Heart left ventricle (tissue), 16 donors: ENCODE data around the gene LRP1B. TPM values are rescaled to one million over a fixed set of nuclear protein-coding genes. Genes with fewer than 3 reads are reported as not detected.

Source experiments
- ATAC-seq, 4 donors: fragments of 200-7000 bp; cut with Tn5 transposase; one replicate each; pipeline ENCODE4 v1.9.1; 2020 to 2022; ENCODE audit warnings: moderate library complexity in 4 of 4, mild to moderate bottlenecking in 3 of 4, moderate number of reproducible peaks in 1 of 4
- DNase-seq, 5 donors: peaks; one replicate each; pipeline ENCODE4 v3.0.0-alpha.2; 2020
- H3K27ac ChIP-seq, 12 donors: fragments of 200-600 bp; sonication (generic) in 4 of 12; one replicate each; pipeline versions ENCODE4 v1.5.0 to v1.8.0; 2016 to 2022; ENCODE audit warnings: mild to moderate bottlenecking in 2 of 12
- H3K27me3 ChIP-seq, 9 donors: fragments of 200-600 bp; sonication (generic) in 2 of 9; one replicate each; pipeline versions ENCODE4 v1.5.1 to v1.8.0; 2016 to 2022; ENCODE audit warnings: mild to moderate bottlenecking in 3 of 9
- H3K36me3 ChIP-seq, 9 donors: fragments of 200-600 bp; sonication (generic) in 2 of 9; one replicate each; pipeline versions ENCODE4 v1.5.0 to v1.8.0; 2018 to 2022; ENCODE audit warnings: mild to moderate bottlenecking in 2 of 9
- H3K4me1 ChIP-seq, 12 donors: fragments of 200-600 bp; sonication (generic) in 4 of 12; one replicate each; pipeline versions ENCODE4 v1.5.0 to v1.8.0; 2016 to 2022; ENCODE audit warnings: mild to moderate bottlenecking in 3 of 12
- H3K4me3 ChIP-seq, 12 donors: fragments of 200-600 bp; sonication (generic) in 4 of 12; one replicate each; pipeline versions ENCODE4 v1.5.0 to v1.8.0; 2017 to 2022; ENCODE audit warnings: mild to moderate bottlenecking in 9 of 12, moderate library complexity in 4 of 12
- H3K9me3 ChIP-seq, 12 donors: fragments of 200-600 bp; sonication (generic) in 4 of 12; one replicate each; pipeline versions ENCODE4 v1.5.0 to v1.8.0; 2016 to 2022; ENCODE audit warnings: mild to moderate bottlenecking in 1 of 12
- POLR2A ChIP-seq, 2 donors: fragments of 450-650 bp; IDR thresholded peaks; one replicate each; pipeline ENCODE4 v1.6.1; 2017; ENCODE audit warnings: antibody characterized with exemption in 2 of 2, mild to moderate bottlenecking in 2 of 2, moderate library complexity in 2 of 2
- WGBS, 4 donors: extraction: QIAGEN DNeasy Blood & Tissue Kit in 2 of 4; methylation state at CpG; one replicate each; pipeline versions ENCODE4 v1.1.5 to v1.1.7; 2013 to 2018; 5-methylcytosine and 5-hydroxymethylcytosine counted together
- intact Hi-C, 10 donors: fragments of 100-400 bp; cut with DNase I; formaldehyde crosslinking; loops; one replicate each; pipeline versions ENCODE4 v1.11.1 to v1.14.2; 2022
- polyA plus RNA-seq, 2 donors: library from polyadenylated mRNA; stranded (reverse); fragments of 200-250 nt; gene quantifications; one replicate each; pipeline ENCODE4 v1.2.3, GENCODE V29; 2013
- total RNA-seq, 9 donors: library from RNA; depleted of rRNA in 2 of 9; stranded (reverse); fragments of >200 nt in 2 of 9; fragmentation: NEBNext Ultra II Directional in 3 of 9; extraction: Animal tissue kit (Norgen Biotek cat#: 25700) in 3 of 9; gene quantifications; one replicate each; pipeline versions ENCODE4 v1.1.0 to v1.2.4, GENCODE V29; 2016 to 2023
- TF ChIP-seq, protein P1 (sequence below), 12 donors: fragments of 200-600 bp; sonication (generic) in 4 of 12; IDR thresholded peaks; one replicate each; pipeline versions ENCODE4 v1.5.0 to v1.8.0; 2018 to 2022; ENCODE audit warnings: antibody characterized with exemption in 12 of 12, mild to moderate bottlenecking in 5 of 12
- donor health status: ischemic (EF 13 %, LVEDD 7.1; RV severe dilation, severe dysfunction).
- donor health status: healthy with polysubstance abuse.
- donor health status: DM: no; HTN: yes; CAD: no.
- donor health status: DM: no; HTN: no; CAD: no.
- donor health status: ischemic (EF 25% LVEDD 6.9; RV normal size, moderate dysfunction).
- donor health status: ischemic (EF 25% LVEDD 5.7; RV mildly dilated, moderate dysfunction).
- donor health status: healthy.
- donor health status: DM: yes; HTN: yes; CAD: no.
- donor health status: ischemic (EF 35%, LVEDD 5.7; RV mildly dilated, moderate dysfunction).
- donor health status: nonischemic (EF 11% LVEDD 7.7; RV severe dilation, severe dysfunction).
- donor health status: DM: yes; HTN: yes; CAD: no.
- donor health status: PGD.
- donor health status: ischemic (EF 29% LVEDD 5.4; RV normal size, mild dysfunction).
- donor health status: nonischemic (EF 23%, LVEDD 6.1; RV moderate dilation, normal function).

The LRP1B gene
- total and polyA plus RNA-seq, 11 donors: 0.01 to 0.19 (median 0.11) TPM; not detected in 2

DNA sequence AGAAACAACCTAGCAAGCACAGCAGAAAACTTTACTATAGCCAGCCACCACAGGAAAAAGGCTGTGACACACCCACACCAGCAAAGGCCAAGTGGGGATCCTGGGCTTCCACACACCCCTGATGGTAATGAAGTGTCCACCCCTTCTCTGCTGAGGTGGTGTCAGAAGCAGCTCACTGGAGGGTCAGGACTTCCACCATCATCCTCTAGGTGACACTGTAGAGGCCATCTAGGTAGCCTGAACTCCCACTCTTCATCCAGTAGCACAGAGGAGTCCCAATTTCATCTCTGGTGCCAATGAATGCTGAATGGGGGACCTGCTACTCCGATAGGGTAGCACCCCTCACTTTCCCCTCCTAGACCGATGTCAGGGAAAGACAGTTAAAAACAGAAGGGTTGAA, 1544.4 kb downstream of the LRP1B start:
- ATAC-seq (no peak), DNase-seq (no peak)
- 55 to 65% (median 62%) methylated on average over 2 of the region's 2 CpGs for WGBS, 4 donors
- no peaks in the 10 kb centered on the region for H3K27me3 ChIP-seq
- H3K9me3 ChIP-seq: no peaks in the 10 kb centered on the region
- intact Hi-C loops: no loop called here
- no peaks in the 10 kb centered on the region for H3K4me1 ChIP-seq
- no peaks in the 10 kb centered on the region for H3K36me3 ChIP-seq
- no peak overlapping the region for H3K27ac ChIP-seq
- TF ChIP-seq, protein P1, sequence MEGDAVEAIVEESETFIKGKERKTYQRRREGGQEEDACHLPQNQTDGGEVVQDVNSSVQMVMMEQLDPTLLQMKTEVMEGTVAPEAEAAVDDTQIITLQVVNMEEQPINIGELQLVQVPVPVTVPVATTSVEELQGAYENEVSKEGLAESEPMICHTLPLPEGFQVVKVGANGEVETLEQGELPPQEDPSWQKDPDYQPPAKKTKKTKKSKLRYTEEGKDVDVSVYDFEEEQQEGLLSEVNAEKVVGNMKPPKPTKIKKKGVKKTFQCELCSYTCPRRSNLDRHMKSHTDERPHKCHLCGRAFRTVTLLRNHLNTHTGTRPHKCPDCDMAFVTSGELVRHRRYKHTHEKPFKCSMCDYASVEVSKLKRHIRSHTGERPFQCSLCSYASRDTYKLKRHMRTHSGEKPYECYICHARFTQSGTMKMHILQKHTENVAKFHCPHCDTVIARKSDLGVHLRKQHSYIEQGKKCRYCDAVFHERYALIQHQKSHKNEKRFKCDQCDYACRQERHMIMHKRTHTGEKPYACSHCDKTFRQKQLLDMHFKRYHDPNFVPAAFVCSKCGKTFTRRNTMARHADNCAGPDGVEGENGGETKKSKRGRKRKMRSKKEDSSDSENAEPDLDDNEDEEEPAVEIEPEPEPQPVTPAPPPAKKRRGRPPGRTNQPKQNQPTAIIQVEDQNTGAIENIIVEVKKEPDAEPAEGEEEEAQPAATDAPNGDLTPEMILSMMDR (IDR thresholded peaks at IDR 0.05): peak in 1 of 12 donors; percentile 7
- TF ChIP-seq POLR2A (IDR thresholded peaks at IDR 0.05): no peak
- no peak overlapping the region for H3K4me3 ChIP-seq

DNA sequence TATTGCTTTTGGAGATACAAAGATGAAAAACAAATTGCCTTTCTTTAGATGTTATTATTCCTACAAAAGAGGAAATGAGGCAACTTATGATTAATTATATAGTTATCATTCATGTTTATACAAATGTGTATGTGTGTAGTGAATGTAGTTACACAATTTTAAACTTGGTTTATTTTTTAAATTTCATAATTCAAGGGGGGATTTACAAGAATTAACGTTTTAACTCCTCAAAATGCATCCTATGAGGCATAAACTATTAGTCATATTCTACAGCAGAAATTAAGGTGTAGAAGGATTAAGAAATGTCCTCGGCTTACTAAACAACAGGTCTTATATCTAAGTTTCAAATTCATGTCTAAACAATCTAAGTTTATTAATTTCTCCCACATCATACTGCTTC, 1545.8 kb downstream of the LRP1B start:
- H3K9me3 ChIP-seq: no peaks in the 10 kb centered on the region

DNA sequence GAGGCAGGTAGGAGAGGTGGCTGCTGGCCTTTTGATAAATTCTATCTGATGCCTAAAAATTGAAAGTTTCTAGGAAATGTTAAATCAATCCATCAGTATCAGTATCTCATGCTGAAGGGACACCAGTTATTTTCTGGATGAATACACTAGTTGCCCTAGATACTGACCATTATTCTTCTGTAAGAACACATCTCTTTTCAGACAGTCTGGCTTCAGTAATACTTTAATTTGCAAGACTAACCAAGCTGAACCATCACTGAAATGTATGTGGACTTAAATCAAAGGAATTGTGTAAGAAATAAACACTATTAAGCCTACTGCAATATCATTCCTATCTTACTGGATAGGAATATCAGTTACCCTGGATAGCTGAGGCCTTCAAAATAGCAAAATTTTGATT, 1546.3 kb downstream of the LRP1B start:
- no peak for TF ChIP-seq POLR2A (IDR thresholded peaks at IDR 0.05)
- TF ChIP-seq, protein P1 (IDR thresholded peaks at IDR 0.05): no peak
- intact Hi-C loops: no loop called here
- DNase-seq: no peak
- ATAC-seq: no peak
- H3K36me3 ChIP-seq: no peaks in the 10 kb centered on the region
- H3K27ac ChIP-seq: no peak overlapping the region
- no peaks in the 10 kb centered on the region for H3K4me1 ChIP-seq
- H3K27me3 ChIP-seq: no peaks in the 10 kb centered on the region
- no peak overlapping the region for H3K4me3 ChIP-seq
- no peaks in the 10 kb centered on the region for H3K9me3 ChIP-seq

More for the DNA sequence above, 1545.8 kb downstream of the LRP1B start:
- Histone ChIP-seq H3K4me3 (no peak overlapping the region), H3K27me3 (no peaks in the 10 kb centered on the region), H3K4me1 (no peaks in the 10 kb centered on the region), H3K27ac (no peak overlapping the region), H3K36me3 (no peaks in the 10 kb centered on the region)
- 28 to 37% (median 34%) methylated on average over 2 of the region's 2 CpGs for WGBS, 4 donors
- intact Hi-C loops: no loop called here
- no peak for DNase-seq
- TF ChIP-seq POLR2A (IDR thresholded peaks at IDR 0.05): no peak
- TF ChIP-seq, protein P1 (IDR thresholded peaks at IDR 0.05): no peak
- no peak for ATAC-seq

DNA sequence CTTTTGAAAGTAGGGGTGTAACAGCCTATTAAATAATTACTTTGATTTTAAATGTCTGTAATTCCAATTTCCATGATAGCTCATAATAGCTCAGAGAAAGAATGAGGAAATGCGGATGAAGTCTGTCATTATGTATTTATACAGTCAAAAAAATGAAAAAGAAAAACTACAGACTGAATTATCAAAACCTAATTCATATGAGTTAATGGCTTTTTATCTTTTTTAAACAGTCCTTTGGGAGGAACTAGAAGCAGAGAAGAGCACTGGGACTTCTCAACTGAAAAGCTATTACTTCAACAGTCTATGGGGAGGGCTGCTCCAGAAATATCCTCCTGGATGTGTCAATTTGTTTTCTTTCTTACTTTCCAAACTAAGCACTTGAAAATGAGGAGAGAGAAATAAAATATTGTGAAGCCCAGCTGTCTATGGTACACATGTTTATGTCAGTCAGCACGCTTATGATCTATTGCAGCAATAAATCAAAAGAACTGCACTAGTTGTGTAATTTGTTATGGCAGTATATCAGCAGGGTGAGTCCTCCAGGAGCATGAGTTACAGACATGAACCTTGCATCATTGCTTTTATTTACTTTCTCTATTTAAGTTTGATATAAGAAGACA, 1550.2 kb downstream of the LRP1B start:
- H3K4me3 ChIP-seq: no peak overlapping the region
- H3K4me1 ChIP-seq: no peaks in the 10 kb centered on the region
- 62 to 68% (median 65%) methylated on average over 2 of the region's 2 CpGs for WGBS, 4 donors
- intact Hi-C loops: no loop called here
- no peaks in the 10 kb centered on the region for H3K36me3 ChIP-seq
- TF ChIP-seq, protein P1 (IDR thresholded peaks at IDR 0.05): no peak
- no peak for TF ChIP-seq POLR2A (IDR thresholded peaks at IDR 0.05)
- H3K9me3 ChIP-seq: no peaks in the 10 kb centered on the region
- DNase-seq (no peak), ATAC-seq (no peak)
- no peak overlapping the region for H3K27ac ChIP-seq
- H3K27me3 ChIP-seq: no peaks in the 10 kb centered on the region
